Ovary (tissue), 3 donors: ENCODE results near the gene CA14.

Source experiments
- POLR2A ChIP-seq: fragments of 450-650 bp; IDR thresholded peaks from one replicate; pipeline ENCODE4 v1.6.1; 2017; ENCODE audit warnings: antibody characterized with exemption, mild to moderate bottlenecking, moderate library complexity
- TF ChIP-seq, protein P1 (sequence below), 3 donors: fragments of 450-650 bp in 2 of 3; fragments of 200-600 bp in 1 of 3; IDR thresholded peaks; one replicate each; pipeline versions ENCODE4 v1.5.1 to v1.8.0; 2016 to 2022; ENCODE audit warnings: antibody characterized with exemption in 3 of 3, mild to moderate bottlenecking in 1 of 3
- donor health status: DM: no; HTN: no; CAD: no.

DNA sequence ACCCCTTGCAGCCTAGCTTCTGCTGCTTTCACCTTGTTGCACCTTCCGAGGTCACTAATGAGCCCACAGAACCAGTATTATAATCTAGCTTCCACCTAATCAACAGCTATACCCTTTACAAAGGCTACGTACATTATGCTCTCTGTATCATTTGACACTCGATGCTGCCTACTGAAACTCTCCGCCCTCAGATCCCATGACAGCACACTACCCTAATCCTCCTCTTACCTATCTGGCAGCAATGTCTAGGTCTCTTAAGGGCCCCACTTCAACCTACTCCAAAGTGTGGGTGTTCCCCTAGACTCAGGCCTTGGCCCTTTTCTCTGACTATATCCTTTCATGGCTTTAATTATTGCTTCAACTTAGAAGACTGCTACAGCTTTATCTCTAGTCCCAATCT, 31.2 kb downstream of the CA14 start:
- TF ChIP-seq, protein P1, sequence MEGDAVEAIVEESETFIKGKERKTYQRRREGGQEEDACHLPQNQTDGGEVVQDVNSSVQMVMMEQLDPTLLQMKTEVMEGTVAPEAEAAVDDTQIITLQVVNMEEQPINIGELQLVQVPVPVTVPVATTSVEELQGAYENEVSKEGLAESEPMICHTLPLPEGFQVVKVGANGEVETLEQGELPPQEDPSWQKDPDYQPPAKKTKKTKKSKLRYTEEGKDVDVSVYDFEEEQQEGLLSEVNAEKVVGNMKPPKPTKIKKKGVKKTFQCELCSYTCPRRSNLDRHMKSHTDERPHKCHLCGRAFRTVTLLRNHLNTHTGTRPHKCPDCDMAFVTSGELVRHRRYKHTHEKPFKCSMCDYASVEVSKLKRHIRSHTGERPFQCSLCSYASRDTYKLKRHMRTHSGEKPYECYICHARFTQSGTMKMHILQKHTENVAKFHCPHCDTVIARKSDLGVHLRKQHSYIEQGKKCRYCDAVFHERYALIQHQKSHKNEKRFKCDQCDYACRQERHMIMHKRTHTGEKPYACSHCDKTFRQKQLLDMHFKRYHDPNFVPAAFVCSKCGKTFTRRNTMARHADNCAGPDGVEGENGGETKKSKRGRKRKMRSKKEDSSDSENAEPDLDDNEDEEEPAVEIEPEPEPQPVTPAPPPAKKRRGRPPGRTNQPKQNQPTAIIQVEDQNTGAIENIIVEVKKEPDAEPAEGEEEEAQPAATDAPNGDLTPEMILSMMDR (IDR thresholded peaks at IDR 0.05), result no peak
- no peak for TF ChIP-seq POLR2A
